Measurements from ENCODE around the gene LRRC8A. TPM values are rescaled to one million over a fixed set of nuclear protein-coding genes. Genes with fewer than 3 reads are reported as not detected.
"Not testable (repeated sequence)": the region's sequence is repeated elsewhere in the genome, so short reads cannot be mapped to it uniquely, and the experiment has no call there.

Gene LRRC8A
- total and polyA plus RNA-seq, 8 donors, result 8.7 to 20.4 (median 10.1) TPM

DNA sequence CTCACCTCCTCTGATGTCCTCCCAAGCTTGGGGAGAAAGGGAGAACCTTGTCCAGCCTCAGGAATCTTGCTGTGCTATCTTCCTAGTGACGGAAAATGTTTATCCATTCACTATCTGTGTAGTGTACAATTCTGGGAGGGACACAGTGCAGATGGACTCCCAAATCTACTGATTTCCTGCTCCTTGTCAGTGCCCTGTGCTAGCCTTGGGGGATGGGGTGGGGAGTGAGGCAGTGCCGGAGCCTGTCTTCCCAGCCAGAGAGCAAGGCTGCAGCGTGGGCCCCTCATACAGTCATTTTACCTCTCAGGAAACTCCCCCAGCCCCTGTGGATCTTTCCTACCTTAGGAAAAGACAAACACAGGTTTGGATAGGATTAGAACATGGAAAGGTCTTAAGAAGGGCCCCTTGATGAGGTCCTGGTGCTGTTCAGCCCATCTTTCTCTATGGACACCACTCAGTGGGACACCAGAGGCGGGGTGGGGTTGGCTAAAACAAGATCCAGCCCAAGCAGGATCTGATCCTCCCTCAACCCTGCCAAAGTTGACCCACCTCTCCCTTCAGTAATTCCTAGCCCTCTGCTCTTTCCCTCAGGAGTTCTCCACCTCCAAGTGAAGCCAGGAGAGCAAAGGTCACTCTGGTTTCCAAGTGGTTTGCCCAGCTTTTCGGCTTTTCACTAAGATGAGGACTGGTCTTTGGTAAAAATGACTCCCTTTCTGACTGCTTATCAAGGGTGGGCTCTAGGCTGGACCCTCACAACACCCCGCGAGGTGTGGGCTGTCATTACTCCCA is 62.1 kb downstream of the LRRC8A start:
- no peaks in the 10 kb centered on the region for H3K9me3 ChIP-seq
- WGBS, 2 donors, result 79 to 81% methylated on average over 7 of the region's 7 CpGs
- intact Hi-C loops (cut with DNase I), result no loop called here

DNA sequence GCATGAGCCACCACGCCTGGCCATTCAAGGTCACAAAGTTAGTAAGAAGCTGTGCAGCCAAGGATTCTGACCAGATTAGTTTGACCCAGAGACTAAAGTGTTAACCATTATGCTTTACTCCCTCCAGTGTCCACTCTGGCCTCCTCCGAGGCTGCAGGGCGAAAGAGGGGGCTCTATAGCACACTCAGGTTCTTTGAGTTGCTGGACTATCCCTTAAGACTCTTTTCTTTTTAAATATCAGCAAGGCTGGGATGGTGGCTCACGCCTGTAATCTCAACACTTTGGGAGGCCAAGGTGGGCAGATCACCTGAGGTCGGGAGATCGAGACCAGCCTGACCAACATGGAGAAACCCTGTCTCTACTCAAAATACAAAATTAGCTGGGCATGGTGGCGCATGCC is 63.0 kb downstream of the LRRC8A start:
- H3K4me1 ChIP-seq; H3K27me3 ChIP-seq; H3K9me3 ChIP-seq; H3K36me3 ChIP-seq; ATAC-seq; H3K27ac ChIP-seq; intact Hi-C loops (cut with DNase I); H3K4me3 ChIP-seq; FAIRE-seq: not testable (repeated sequence)
- WGBS, 2 donors, result 87 to 93% methylated on average over 7 of the region's 7 CpGs
- peak in 1 of 6 donors; percentile 15 for DNase-seq

More for the DNA sequence above, 62.1 kb downstream of the LRRC8A start:
- Histone ChIP-seq H3K27me3 (no peaks in the 10 kb centered on the region), H3K4me1 (peaks cover 0 to 7% (median 0%) of the 10 kb centered on the region in 3 donors), H3K36me3 (no peaks in the 10 kb centered on the region), H3K4me3 (no peak overlapping the region), H3K27ac (no peak overlapping the region)
- DNase-seq (peak in 1 of 6 donors; percentile 12), ATAC-seq (no peak), FAIRE-seq (no peak)
- TF ChIP-seq, protein P1, sequence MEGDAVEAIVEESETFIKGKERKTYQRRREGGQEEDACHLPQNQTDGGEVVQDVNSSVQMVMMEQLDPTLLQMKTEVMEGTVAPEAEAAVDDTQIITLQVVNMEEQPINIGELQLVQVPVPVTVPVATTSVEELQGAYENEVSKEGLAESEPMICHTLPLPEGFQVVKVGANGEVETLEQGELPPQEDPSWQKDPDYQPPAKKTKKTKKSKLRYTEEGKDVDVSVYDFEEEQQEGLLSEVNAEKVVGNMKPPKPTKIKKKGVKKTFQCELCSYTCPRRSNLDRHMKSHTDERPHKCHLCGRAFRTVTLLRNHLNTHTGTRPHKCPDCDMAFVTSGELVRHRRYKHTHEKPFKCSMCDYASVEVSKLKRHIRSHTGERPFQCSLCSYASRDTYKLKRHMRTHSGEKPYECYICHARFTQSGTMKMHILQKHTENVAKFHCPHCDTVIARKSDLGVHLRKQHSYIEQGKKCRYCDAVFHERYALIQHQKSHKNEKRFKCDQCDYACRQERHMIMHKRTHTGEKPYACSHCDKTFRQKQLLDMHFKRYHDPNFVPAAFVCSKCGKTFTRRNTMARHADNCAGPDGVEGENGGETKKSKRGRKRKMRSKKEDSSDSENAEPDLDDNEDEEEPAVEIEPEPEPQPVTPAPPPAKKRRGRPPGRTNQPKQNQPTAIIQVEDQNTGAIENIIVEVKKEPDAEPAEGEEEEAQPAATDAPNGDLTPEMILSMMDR (IDR thresholded peaks at IDR 0.05), result no peak

DNA sequence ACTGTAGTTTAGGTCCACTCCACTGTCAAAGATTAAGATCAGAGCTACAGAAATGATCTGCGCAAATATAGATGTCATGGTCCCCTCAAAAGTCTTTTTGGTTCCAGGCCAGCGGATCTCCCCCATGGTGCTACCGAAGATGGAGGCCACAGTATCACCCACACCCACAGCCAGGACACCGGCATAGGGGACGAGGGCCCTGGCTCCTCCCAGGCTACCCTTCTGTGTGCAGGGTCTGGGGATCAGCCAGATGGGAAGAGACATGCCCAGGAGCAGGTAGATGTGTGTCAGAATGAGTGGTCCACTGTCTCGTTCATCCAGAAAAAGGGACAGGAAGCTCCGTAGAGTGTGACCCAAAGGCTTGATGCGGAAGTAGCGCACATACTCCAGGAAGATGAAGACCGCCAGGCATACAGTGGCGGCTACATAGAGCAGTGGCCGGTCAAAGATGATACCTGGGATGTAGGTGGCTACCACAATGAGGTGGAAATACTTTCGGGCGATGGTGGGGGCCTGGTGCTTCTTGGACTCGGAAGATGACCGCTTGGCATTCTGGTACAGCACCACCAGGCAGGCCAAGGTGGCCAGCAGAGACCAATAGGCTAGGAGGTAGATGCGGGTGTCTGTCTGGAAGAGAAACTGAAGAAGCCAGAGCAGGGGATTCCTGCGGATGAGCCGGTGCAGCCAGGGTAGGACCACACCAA is 64.0 kb downstream of the LRRC8A start:
- Histone ChIP-seq H3K36me3 (no peaks in the 10 kb centered on the region), H3K4me1 (peaks cover 0 to 7% (median 0%) of the 10 kb centered on the region in 3 donors), H3K27me3 (no peaks in the 10 kb centered on the region), H3K27ac (no peak overlapping the region), H3K4me3 (peak overlapping the region in 1 of 4 donors; percentile 92), H3K9me3 (no peaks in the 10 kb centered on the region)
- TF ChIP-seq, protein P1 (IDR thresholded peaks at IDR 0.05), result no peak
- DNase-seq (peak in 2 of 6 donors; percentile 37 to 49), FAIRE-seq (no peak), ATAC-seq (no peak)
- intact Hi-C loops (cut with DNase I), result no loop called here
- 95 to 96% methylated on average over 19 of the region's 19 CpGs for WGBS, 2 donors

DNA sequence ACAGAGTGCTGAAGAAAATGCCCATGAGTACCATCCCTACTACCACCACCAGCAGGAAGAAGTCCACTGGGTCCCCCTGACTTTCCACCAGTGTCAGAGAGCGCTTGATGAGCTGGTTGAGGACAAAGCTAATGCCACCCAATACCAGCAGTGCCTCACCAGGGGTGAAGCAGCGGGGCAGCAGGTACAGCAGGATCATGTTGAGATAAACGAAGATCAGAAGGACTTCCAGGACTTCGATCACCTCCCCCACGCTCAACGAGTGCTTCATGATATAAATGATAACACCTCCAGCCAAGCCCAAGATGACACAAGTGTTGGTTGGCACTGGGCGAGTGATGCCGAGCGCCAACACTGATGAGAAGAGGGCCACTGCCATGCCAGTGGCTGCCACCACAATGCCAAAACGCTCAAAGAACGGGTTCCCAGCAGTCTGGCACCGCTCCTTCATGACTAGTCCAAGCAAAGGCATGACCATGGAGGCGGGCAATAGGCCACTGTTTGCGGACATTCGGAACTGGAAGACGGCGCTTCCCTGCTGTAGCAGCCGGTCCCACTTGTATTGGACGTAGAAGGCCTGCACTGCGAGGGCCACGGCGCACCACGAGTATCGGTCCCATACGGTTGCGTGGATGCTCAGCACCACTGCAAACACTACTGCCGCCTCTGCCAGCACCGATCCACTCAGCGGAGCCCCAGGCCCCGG is 64.8 kb downstream of the LRRC8A start:
- intact Hi-C loops (cut with DNase I), result no loop called here

DNA sequence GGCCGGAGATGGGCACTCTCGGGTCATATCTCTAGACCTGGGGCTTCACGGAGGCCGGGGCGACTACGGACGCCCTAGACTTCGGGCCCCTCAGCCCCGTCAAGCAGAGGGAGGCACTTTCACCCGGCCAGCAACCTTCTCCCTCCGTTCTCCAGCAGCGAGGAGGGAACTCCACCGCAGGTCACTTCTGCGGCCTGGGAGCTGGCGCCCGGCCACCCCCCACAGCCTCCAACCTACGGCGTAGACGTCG is 65.3 kb downstream of the LRRC8A start:
- H3K27ac ChIP-seq, result peak overlapping the region; percentile 71 to 92 (median 81)
- TF ChIP-seq, protein P1 (IDR thresholded peaks at IDR 0.05), result no peak
- FAIRE-seq (no peak), ATAC-seq (peak in 2 of 4 donors; percentile 26 to 45), DNase-seq (peak in 1 of 6 donors; percentile 75)
- intact Hi-C loops (cut with DNase I), result no loop called here
- no peaks in the 10 kb centered on the region for H3K27me3 ChIP-seq
- H3K9me3 ChIP-seq, result no peaks in the 10 kb centered on the region
- peaks cover 0 to 7% (median 0%) of the 10 kb centered on the region in 3 donors for H3K4me1 ChIP-seq
- peak overlapping the region; percentile 74 to 92 (median 86) for H3K4me3 ChIP-seq
- no peaks in the 10 kb centered on the region for H3K36me3 ChIP-seq
- 0% methylated on average over 17 to 20 of the region's 20 CpGs for WGBS, 2 donors

More for the DNA sequence above, 64.8 kb downstream of the LRRC8A start:
- H3K36me3 ChIP-seq, result no peaks in the 10 kb centered on the region
- FAIRE-seq, result no peak
- peak overlapping the region; percentile 71 to 92 (median 81) for H3K27ac ChIP-seq
- H3K27me3 ChIP-seq, result no peaks in the 10 kb centered on the region
- H3K4me1 ChIP-seq, result peaks cover 0 to 7% (median 0%) of the 10 kb centered on the region in 3 donors
- peak in 3 of 6 donors; percentile 33 to 62 (median 50) for DNase-seq
- peak; percentile 28 to 53 (median 46) for ATAC-seq
- H3K4me3 ChIP-seq, result peak overlapping the region; percentile 74 to 92 (median 86)
- no peaks in the 10 kb centered on the region for H3K9me3 ChIP-seq
- 13 to 17% methylated on average over 30 of the region's 30 CpGs for WGBS, 2 donors
- TF ChIP-seq, protein P1 (IDR thresholded peaks at IDR 0.05), result no peak

Data from pancreas (tissue), 10 donors.